Measurements from ENCODE around the gene MYBPC1. TPM values are rescaled to one million over a fixed set of nuclear protein-coding genes. Genes with fewer than 3 reads are reported as not detected.
"Not testable (repeated sequence)": the region's sequence is repeated elsewhere in the genome, so short reads cannot be mapped to it uniquely, and the experiment has no call there.

The MYBPC1 gene
- total RNA-seq, 1 experiment from 2014 or later = not detected

GRCh38 chr12:101642115-101643067 lies 47.6 kb downstream of the MYBPC1 start:
- DNase-seq (ENCODE audit: low read depth) = peak; percentile 1
- in situ Hi-C loops (cut with HindIII; ENCODE audit: low pct_unique_long_range_greater_than_20kb, low sequenced_read_pairs) = no loop called here

GRCh38 chr12:101647711-101648110 lies 52.9 kb downstream of the MYBPC1 start:
- DNase-seq (ENCODE audit: low read depth) = no peak
- in situ Hi-C loops (cut with HindIII; ENCODE audit: low pct_unique_long_range_greater_than_20kb, low sequenced_read_pairs) = no loop called here

DNA sequence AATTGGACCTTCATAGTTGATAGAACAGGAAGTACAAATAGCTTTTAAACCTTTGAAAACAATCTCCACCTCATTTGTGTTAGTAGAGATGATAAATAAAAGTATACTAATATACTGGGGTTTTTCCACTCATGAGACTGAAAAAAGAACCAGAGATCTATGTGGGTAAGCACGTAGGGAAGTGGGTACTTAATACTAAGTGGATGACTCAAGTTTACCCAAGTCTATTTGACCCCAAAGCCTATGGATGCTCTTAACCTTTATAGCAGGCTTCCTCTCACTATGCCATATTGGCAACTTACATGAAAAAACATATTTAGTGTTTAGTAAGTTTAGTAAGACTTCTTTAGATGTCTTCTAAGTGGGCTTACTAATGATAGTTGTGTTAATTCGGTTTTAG lies 53.4 kb downstream of the MYBPC1 start:
- DNase-seq (ENCODE audit: low read depth) = no peak
- in situ Hi-C loops (cut with HindIII; ENCODE audit: low pct_unique_long_range_greater_than_20kb, low sequenced_read_pairs) = no loop called here

- in situ Hi-C loops (cut with HindIII; ENCODE audit: low pct_unique_long_range_greater_than_20kb, low sequenced_read_pairs) = no loop called here
- no peak for DNase-seq (ENCODE audit: low read depth)
Observed at GRCh38 chr12:101650346-101651117, 55.8 kb downstream of the MYBPC1 start.

DNA sequence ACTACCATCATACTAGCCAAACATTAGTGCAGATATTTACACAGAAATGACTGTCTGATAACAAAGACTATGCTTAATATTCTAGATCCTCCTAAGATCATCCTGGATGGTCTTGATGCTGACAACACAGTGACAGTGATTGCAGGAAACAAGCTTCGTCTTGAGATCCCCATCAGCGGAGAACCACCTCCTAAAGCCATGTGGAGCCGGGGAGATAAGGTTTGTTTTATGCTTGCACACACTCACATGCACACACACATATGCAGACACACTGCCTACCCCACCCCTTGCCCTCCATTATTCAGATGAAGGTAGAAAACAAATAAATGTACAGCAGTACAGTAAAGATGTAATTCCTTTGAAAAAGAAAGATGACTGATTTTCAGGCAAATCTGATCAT lies 58.3 kb downstream of the MYBPC1 start:
- in situ Hi-C loops (cut with HindIII; ENCODE audit: low pct_unique_long_range_greater_than_20kb, low sequenced_read_pairs) = no loop called here
- DNase-seq (ENCODE audit: low read depth) = no peak

DNA sequence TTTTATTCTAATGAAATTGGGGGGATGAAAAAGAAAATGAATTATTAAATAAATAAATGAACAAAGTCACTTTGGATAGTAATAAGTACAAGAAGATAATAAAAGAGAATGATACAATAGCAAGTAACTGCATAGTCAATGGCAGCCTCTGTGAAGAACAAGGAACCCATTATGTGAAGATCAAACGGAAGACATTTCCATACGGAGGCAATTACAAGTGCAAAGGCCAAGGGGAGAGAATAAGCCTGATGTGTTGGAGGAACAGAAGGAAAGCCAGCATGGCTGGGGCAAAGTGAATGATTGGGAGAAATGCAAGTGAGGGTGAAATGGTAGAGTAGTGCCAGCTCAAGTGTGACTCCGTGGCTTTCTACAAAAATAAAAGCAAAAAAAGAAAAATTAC lies 58.7 kb downstream of the MYBPC1 start:
- DNase-seq (ENCODE audit: low read depth) = no peak
- in situ Hi-C loops (cut with HindIII; ENCODE audit: low pct_unique_long_range_greater_than_20kb, low sequenced_read_pairs) = no loop called here

- DNase-seq (ENCODE audit: low read depth) = no peak
- in situ Hi-C loops (cut with HindIII; ENCODE audit: low pct_unique_long_range_greater_than_20kb, low sequenced_read_pairs) = no loop called here
Observed at GRCh38 chr12:101654442-101654841, 59.7 kb downstream of the MYBPC1 start.

GRCh38 chr12:101655393-101655792 lies 60.6 kb downstream of the MYBPC1 start:
- DNase-seq (ENCODE audit: low read depth) = no peak
- in situ Hi-C loops (cut with HindIII; ENCODE audit: low pct_unique_long_range_greater_than_20kb, low sequenced_read_pairs) = no loop called here

- DNase-seq (ENCODE audit: low read depth); in situ Hi-C loops (cut with HindIII; ENCODE audit: low pct_unique_long_range_greater_than_20kb, low sequenced_read_pairs): not testable (repeated sequence)
Observed at GRCh38 chr12:101660662-101661061, 65.9 kb downstream of the MYBPC1 start.

DNA sequence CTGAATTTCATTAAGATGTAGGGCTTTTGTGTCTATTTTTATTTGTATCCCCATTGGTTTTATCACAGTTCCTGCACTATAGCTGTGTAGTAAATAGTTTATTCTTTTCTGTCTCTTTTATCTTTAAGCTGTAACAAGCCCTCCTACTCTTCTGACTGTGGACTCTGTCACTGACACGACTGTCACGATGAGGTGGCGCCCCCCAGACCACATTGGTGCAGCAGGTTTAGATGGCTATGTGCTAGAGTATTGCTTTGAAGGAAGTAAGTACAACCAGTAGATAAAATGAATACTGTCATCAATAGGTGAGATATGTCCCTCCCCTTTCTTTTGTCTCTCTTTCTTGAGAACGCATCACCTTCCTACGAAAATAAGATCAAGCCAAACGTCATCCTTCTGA lies 68.5 kb downstream of the MYBPC1 start:
- in situ Hi-C loops (cut with HindIII; ENCODE audit: low pct_unique_long_range_greater_than_20kb, low sequenced_read_pairs) = no loop called here
- no peak for DNase-seq (ENCODE audit: low read depth)

- DNase-seq (ENCODE audit: low read depth) = no peak
- in situ Hi-C loops (cut with HindIII; ENCODE audit: low pct_unique_long_range_greater_than_20kb, low sequenced_read_pairs) = no loop called here
Observed at GRCh38 chr12:101664992-101665391, 70.2 kb downstream of the MYBPC1 start.

- DNase-seq (ENCODE audit: low read depth) = no peak
- in situ Hi-C loops (cut with HindIII; ENCODE audit: low pct_unique_long_range_greater_than_20kb, low sequenced_read_pairs) = no loop called here
Observed at GRCh38 chr12:101666052-101666728, 71.4 kb downstream of the MYBPC1 start.

DNA sequence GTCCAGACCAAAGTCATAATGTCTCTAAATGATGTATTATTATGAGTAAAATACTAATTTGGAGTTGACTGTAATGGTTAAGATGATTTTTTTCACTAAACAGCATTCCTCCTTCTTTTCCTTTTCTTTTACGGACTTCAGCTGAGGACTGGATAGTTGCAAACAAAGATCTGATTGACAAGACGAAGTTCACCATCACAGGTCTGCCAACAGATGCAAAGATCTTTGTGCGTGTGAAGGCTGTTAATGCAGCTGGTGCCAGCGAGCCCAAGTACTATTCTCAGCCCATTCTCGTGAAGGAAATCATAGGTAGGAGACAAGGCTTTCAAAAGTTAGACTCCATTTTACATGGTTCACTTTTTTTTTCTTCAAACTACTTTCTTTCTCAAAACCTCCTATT lies 72.8 kb downstream of the MYBPC1 start:
- DNase-seq (ENCODE audit: low read depth) = no peak
- in situ Hi-C loops (cut with HindIII; ENCODE audit: low pct_unique_long_range_greater_than_20kb, low sequenced_read_pairs) = no loop called here

- DNase-seq (ENCODE audit: low read depth) = no peak
Observed at GRCh38 chr12:101670007-101670671, 75.4 kb downstream of the MYBPC1 start.

GRCh38 chr12:101671157-101671791 lies 76.5 kb downstream of the MYBPC1 start:
- DNase-seq (ENCODE audit: low read depth) = no peak
- in situ Hi-C loops (cut with HindIII; ENCODE audit: low pct_unique_long_range_greater_than_20kb, low sequenced_read_pairs) = no loop called here

More at GRCh38 chr12:101670007-101670671, 75.4 kb downstream of the MYBPC1 start:
- in situ Hi-C loops (cut with HindIII; ENCODE audit: low pct_unique_long_range_greater_than_20kb, low sequenced_read_pairs) = no loop called here

- no peak for DNase-seq (ENCODE audit: low read depth)
- in situ Hi-C loops (cut with HindIII; ENCODE audit: low pct_unique_long_range_greater_than_20kb, low sequenced_read_pairs) = no loop called here
Observed at GRCh38 chr12:101671833-101672232, 77.1 kb downstream of the MYBPC1 start.

DNA sequence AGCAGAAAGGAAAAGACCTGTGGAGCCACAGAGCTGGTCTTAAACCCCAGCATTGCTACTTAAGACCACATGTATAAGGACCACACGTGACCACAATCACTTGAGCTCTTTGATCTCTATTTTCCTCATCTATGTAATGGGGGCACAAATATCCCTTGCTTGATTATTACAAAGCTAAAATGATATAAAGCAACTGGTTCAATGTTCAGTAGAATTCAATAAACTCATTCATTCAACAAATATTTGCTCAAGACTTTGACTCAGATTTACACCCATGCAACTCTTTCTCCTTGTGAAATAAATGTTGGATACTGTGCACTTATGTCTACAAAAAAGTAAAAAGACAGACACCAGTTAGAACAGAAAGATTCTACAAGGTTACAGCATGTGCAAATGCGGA lies 80.8 kb downstream of the MYBPC1 start:
- in situ Hi-C loops (cut with HindIII; ENCODE audit: low pct_unique_long_range_greater_than_20kb, low sequenced_read_pairs) = no loop called here
- DNase-seq (ENCODE audit: low read depth) = no peak

GRCh38 chr12:101676497-101676896 lies 81.7 kb downstream of the MYBPC1 start:
- in situ Hi-C loops (cut with HindIII; ENCODE audit: low pct_unique_long_range_greater_than_20kb, low sequenced_read_pairs); DNase-seq (ENCODE audit: low read depth): not testable (repeated sequence)

All from Caki2 (cell line).